Left ventricle myocardium inferior (tissue), 1 donor: ENCODE results near the gene FAF2. TPM values are rescaled to one million over a fixed set of nuclear protein-coding genes. Genes with fewer than 3 reads are reported as not detected.

ENCODE experiments used
- DNase-seq: peaks from one replicate; pipeline ENCODE4 v3.0.0-alpha.2; 2020
- H3K27ac ChIP-seq: fragments of 200-600 bp; replicated peaks from 2 replicates; pipeline ENCODE4 v1.8.0; 2021
- H3K27me3 ChIP-seq: fragments of 200-600 bp; 2 replicates; pipeline ENCODE4 v1.8.0; 2021; ENCODE audit warnings: low read depth
- H3K36me3 ChIP-seq: fragments of 200-600 bp; 2 replicates; pipeline ENCODE4 v1.8.0; 2021
- H3K4me1 ChIP-seq: fragments of 200-600 bp; 2 replicates; pipeline ENCODE4 v1.8.0; 2021
- H3K4me3 ChIP-seq: fragments of 200-600 bp; 2 replicates; pipeline ENCODE4 v1.8.0; 2021; ENCODE audit warnings: mild to moderate bottlenecking, moderate library complexity
- H3K9me3 ChIP-seq: fragments of 200-600 bp; replicated peaks from 2 replicates; pipeline ENCODE4 v1.8.0; 2021
- CTCF ChIP-seq: fragments of 200-600 bp; IDR thresholded peaks from 2 replicates; pipeline ENCODE4 v1.8.0; 2021; ENCODE audit warnings: antibody characterized with exemption, mild to moderate bottlenecking, borderline replicate concordance
- intact Hi-C: fragments of 100-400 bp; cut with micrococcal nuclease; formaldehyde crosslinking; loops from one replicate; pipeline ENCODE4 v1.11.0; 2022
- total RNA-seq: library from RNA; stranded (reverse); fragmentation: NEBNext Ultra II Directional; extraction: Animal tissue kit (Norgen Biotek cat#: 25700); gene quantifications from one replicate; pipeline ENCODE4 v1.2.1, GENCODE V29; 2021
- donor health status: DM: no; HTN: yes; CAD: no; lungs with severe emphysema.

The FAF2 gene
- total RNA-seq, 1 donor from 2014 or later: 13.0 TPM

GRCh38 chr5:176491101-176491502 is 42.9 kb downstream of the FAF2 start:
- TF ChIP-seq CTCF: no peak
- Histone ChIP-seq H3K4me1 (peaks cover 9% of the 10 kb centered on the region), H3K4me3 (no peak overlapping the region), H3K27me3 (no peaks in the 10 kb centered on the region), H3K27ac (no peak overlapping the region), H3K36me3 (peaks cover 96% of the 10 kb centered on the region), H3K9me3 (no peaks in the 10 kb centered on the region)
- no peak for DNase-seq
- intact Hi-C loops: no loop called here

GRCh38 chr5:176491901-176492300 is 43.7 kb downstream of the FAF2 start:
- H3K36me3 ChIP-seq: peaks cover 96% of the 10 kb centered on the region
- H3K4me3 ChIP-seq: no peak overlapping the region
- no peaks in the 10 kb centered on the region for H3K9me3 ChIP-seq
- TF ChIP-seq CTCF: no peak
- intact Hi-C loops: no loop called here
- no peak overlapping the region for H3K27ac ChIP-seq
- DNase-seq: no peak
- H3K27me3 ChIP-seq: no peaks in the 10 kb centered on the region
- peaks cover 8% of the 10 kb centered on the region for H3K4me1 ChIP-seq

GRCh38 chr5:176492431-176492830 is 44.2 kb downstream of the FAF2 start:
- intact Hi-C loops: no loop called here
- H3K9me3 ChIP-seq: no peaks in the 10 kb centered on the region
- no peak overlapping the region for H3K27ac ChIP-seq
- H3K4me3 ChIP-seq: no peak overlapping the region
- H3K4me1 ChIP-seq: peaks cover 8% of the 10 kb centered on the region
- peaks cover 97% of the 10 kb centered on the region for H3K36me3 ChIP-seq
- no peak for DNase-seq
- TF ChIP-seq CTCF: no peak
- H3K27me3 ChIP-seq: no peaks in the 10 kb centered on the region

GRCh38 chr5:176497852-176498251 is 49.7 kb downstream of the FAF2 start:
- Histone ChIP-seq H3K4me3 (no peak overlapping the region), H3K27ac (no peak overlapping the region), H3K36me3 (peaks cover 100% of the 10 kb centered on the region), H3K4me1 (no peaks in the 10 kb centered on the region), H3K27me3 (no peaks in the 10 kb centered on the region), H3K9me3 (no peaks in the 10 kb centered on the region)
- intact Hi-C loops: no loop called here
- no peak for TF ChIP-seq CTCF
- no peak for DNase-seq

GRCh38 chr5:176499273-176499672 is 51.1 kb downstream of the FAF2 start:
- intact Hi-C loops: no loop called here
- Histone ChIP-seq H3K36me3 (peaks cover 100% of the 10 kb centered on the region), H3K27ac (no peak overlapping the region), H3K9me3 (no peaks in the 10 kb centered on the region), H3K27me3 (no peaks in the 10 kb centered on the region), H3K4me3 (no peak overlapping the region), H3K4me1 (no peaks in the 10 kb centered on the region)
- no peak for TF ChIP-seq CTCF
- no peak for DNase-seq

GRCh38 chr5:176500511-176500910 is 52.3 kb downstream of the FAF2 start:
- no peak overlapping the region for H3K4me3 ChIP-seq
- no peak for TF ChIP-seq CTCF
- H3K9me3 ChIP-seq: no peaks in the 10 kb centered on the region
- H3K27me3 ChIP-seq: no peaks in the 10 kb centered on the region
- H3K36me3 ChIP-seq: peaks cover 100% of the 10 kb centered on the region
- no peaks in the 10 kb centered on the region for H3K4me1 ChIP-seq
- no peak overlapping the region for H3K27ac ChIP-seq
- intact Hi-C loops: no loop called here
- no peak for DNase-seq
